M059J (cell line): Measurements from ENCODE around the gene MAP1LC3B2. TPM values are rescaled to one million over a fixed set of nuclear protein-coding genes. Genes with fewer than 3 reads are reported as not detected.
"Not testable (repeated sequence)": the region's sequence is repeated elsewhere in the genome, so short reads cannot be mapped to it uniquely, and the experiment has no call there.

Experiments used
- DNase-seq: peaks from one replicate; pipeline ENCODE4 v3.0.0-alpha.2; 2012; ENCODE audit warnings: low read depth
- total RNA-seq: library from RNA; depleted of rRNA; stranded (reverse); fragments of >200 nt; shearing (Covaris generic); gene quantifications from 2 replicates; pipeline ENCODE4 v1.2.3, GENCODE V29; 2014

MAP1LC3B2 gene
- total RNA-seq, 1 experiment from 2014 or later = 0.67 TPM

- no peak for DNase-seq
These were observed 660 bp upstream of the MAP1LC3B2 start for GRCh38 chr12:116558280-116559161.

GRCh38 chr12:116561181-116561821, 2.1 kb downstream of the MAP1LC3B2 start:
- DNase-seq = no peak

GRCh38 chr12:116562090-116562489, 2.9 kb downstream of the MAP1LC3B2 start:
- no peak for DNase-seq

- DNase-seq = no peak
These were observed 4.1 kb downstream of the MAP1LC3B2 start for GRCh38 chr12:116563262-116563661.

- DNase-seq = no peak
These were observed 4.9 kb downstream of the MAP1LC3B2 start for GRCh38 chr12:116564080-116564479.

GRCh38 chr12:116565221-116565620, 6.0 kb downstream of the MAP1LC3B2 start:
- not testable (repeated sequence) for DNase-seq

- DNase-seq = no peak
These were observed 6.8 kb downstream of the MAP1LC3B2 start for GRCh38 chr12:116565963-116566362.

GRCh38 chr12:116568203-116568602, 9.0 kb downstream of the MAP1LC3B2 start:
- no peak for DNase-seq

GRCh38 chr12:116571089-116571488, 11.9 kb downstream of the MAP1LC3B2 start:
- no peak for DNase-seq

GRCh38 chr12:116573776-116574175, 14.6 kb downstream of the MAP1LC3B2 start:
- DNase-seq = no peak

- DNase-seq = not testable (repeated sequence)
These were observed 16.6 kb downstream of the MAP1LC3B2 start for GRCh38 chr12:116575754-116576153.

GRCh38 chr12:116577154-116577561, 18.0 kb downstream of the MAP1LC3B2 start:
- DNase-seq = no peak

GRCh38 chr12:116578051-116578450, 18.9 kb downstream of the MAP1LC3B2 start:
- DNase-seq = no peak

- DNase-seq = no peak
These were observed 23.4 kb downstream of the MAP1LC3B2 start for GRCh38 chr12:116582610-116583009.

- no peak for DNase-seq
These were observed 24.0 kb downstream of the MAP1LC3B2 start for GRCh38 chr12:116583129-116583694.

- DNase-seq = no peak
These were observed 28.1 kb downstream of the MAP1LC3B2 start for GRCh38 chr12:116587270-116587669.

GRCh38 chr12:116588390-116589028, 29.3 kb downstream of the MAP1LC3B2 start:
- DNase-seq = no peak

- DNase-seq = no peak
These were observed 30.4 kb downstream of the MAP1LC3B2 start for GRCh38 chr12:116589581-116589980.

- peak; percentile 77 for DNase-seq
These were observed 31.4 kb downstream of the MAP1LC3B2 start for GRCh38 chr12:116590561-116590960.

GRCh38 chr12:116591855-116592637, 32.9 kb downstream of the MAP1LC3B2 start:
- DNase-seq = no peak

- DNase-seq = no peak
These were observed 33.5 kb downstream of the MAP1LC3B2 start for GRCh38 chr12:116592731-116593130.
